DMS53 (cell line): ENCODE measurements around the gene TOP3B.
"Not testable (repeated sequence)": the region's sequence is repeated elsewhere in the genome, so short reads cannot be mapped to it uniquely, and the experiment has no call there.

Experiments
- DNase-seq: peaks from one replicate; lab custom pipeline; 2025; lab: John Stamatoyannopoulos, UW

TOP3B gene

GRCh38 chr22:21943571-21944448, 38.8 kb downstream of the TOP3B start:
- no peak for DNase-seq

DNA sequence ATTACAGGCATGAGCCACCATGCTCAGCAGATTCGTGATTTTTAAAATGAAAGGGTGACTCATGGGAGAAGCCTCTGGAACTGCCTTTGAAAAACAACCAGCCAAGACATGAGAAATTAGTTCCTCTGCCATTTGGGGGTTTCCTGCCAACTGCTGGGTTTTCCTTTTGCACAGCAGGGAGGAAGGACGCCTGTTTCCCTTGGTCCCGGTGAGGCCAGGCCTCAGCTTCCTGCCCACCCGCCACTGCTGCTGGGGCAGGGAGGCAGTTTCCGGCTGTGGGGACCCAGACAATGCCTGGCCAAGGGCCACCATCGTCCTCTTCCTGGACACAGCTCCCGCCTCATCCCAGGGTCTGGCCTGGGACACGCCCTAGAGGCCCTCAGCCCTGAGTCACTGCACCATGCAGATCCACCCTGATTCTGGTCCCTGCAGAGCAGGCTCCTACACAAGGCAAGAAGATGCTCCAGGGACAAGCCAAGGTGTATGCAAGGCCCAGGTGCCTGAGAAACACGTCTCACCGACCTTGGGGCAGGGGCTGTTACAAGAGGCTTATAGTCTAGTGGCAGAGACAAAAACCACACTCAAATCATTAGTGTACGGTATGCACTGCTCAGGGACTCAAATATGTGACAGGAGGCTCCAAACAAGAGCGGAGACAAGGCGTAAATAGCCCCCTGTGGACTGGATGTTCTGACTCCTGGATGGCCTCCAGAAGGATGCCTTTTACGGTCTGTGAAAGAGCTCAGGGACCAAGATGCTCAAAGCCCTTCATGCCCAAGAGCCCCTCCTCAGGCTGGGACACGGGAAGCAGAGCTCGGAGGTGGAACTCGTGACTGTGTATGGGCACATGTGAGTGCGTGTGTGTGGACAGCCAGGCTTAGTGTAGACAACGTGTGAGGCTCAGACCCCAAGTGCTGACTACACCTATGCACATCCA, 39.9 kb downstream of the TOP3B start:
- no peak for DNase-seq

GRCh38 chr22:21941921-21942320, 40.7 kb downstream of the TOP3B start:
- no peak for DNase-seq

DNA sequence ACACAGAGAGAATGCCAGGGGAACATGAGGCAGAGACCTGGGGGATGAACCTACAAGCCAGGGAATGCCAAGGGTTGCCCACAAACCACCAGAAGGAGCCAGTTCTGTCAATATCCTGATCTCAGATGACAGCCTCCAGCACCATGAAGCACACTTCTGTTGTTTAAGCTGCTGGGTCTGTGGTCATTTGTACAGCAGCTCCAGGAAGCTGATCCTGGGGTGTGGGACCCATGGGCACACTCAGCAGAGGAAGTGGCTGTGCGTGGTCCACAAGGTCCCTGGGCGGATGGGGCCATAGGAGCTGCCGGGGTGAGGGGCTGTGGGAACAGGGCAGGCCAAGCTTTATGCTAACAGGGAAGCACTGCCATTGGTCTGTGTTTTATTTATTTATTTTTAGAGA, 42.1 kb downstream of the TOP3B start:
- DNase-seq = no peak

DNA sequence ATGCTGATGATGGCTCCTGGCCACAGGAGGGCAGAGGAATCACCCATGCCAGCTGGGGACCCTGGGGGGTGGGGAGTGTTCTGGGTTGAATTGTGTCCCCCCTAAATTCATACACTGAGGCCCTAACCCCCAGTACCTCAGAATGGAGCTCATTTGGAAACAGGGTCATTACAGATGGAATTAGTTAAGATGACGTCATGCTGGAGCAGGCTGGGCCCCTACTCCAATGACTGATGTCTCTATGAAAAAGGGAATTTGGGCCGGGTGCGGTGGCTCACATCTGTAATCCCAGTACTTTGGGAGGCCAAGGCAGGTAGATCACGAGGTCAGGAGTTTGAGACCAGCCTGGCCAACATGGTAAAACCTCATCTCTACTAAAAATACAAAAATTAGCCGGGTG, 42.7 kb downstream of the TOP3B start:
- DNase-seq = not testable (repeated sequence)

DNA sequence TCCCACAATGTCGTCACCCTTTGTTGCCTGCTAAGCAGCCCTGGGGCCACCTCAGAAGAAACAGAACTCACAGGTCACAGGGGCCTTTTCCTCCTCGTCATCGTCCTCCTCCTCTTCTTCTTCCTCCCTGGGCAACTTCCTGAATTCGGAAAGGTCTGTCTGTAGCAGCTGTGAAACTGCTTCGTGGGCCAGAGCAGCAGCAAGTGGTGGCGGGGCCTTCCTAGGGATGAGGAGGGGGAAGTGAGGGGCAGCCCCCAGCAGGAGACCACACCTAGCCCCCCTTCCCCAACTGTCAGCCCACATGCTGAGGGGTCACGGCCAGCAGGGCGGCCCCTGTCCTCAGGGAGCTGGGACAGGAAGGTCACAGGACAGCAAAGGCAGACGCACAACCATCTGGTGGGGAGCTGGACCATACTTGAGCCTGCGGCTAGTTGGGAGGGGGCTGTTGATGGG, 43.1 kb downstream of the TOP3B start:
- DNase-seq = no peak

- peak; percentile 21 for DNase-seq
Measured at GRCh38 chr22:21938906-21939305, 43.7 kb downstream of the TOP3B start.

DNA sequence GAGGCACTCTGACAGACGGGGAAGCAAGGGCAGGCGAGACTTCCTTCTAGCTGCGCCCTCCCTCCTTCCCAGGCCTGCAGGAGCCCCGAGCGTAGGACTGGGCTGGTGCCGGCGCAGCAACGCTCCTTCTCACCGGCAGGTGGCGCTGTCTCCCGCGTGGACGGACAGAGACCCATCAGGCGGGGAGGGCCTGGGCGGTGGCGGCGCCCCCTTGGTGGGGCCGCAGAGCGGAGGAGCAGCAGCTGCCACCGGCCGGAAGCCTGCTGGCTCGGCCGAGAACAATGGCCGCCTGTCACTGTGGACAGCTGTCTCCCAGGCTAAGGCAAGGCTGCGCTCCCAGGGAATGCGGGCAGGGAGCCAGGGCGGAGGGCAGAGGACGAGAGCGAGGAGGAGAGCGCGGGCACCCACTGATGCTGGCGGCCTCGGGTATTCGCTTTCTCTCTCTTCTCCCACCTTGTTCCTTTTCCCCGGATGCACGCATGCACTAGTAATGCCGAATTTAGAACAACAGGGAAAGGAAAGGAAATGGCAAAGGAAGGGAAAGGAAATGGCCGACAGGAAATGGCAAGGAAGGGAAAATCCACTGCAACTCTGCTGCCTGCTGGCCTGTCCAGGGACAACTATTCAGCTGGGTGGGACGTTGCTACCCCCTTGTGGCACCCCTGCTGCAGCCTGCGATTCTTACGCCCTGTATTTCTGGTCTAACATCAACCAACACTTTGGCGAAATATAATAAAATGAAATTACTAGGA, 44.3 kb downstream of the TOP3B start:
- DNase-seq = peak; percentile 80

DNA sequence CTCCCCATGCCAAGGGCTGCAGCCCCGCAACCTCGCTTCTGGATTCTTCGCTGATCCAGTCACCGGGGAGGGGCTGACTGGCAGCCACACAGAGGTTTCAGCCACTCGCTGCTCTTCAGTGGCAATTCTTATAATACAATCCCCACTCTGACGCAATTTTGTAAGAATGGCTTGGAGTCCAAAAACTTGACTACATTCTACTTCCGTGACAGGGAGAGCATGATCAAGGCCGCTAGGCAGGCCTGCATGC, 44.8 kb downstream of the TOP3B start:
- no peak for DNase-seq

DNA sequence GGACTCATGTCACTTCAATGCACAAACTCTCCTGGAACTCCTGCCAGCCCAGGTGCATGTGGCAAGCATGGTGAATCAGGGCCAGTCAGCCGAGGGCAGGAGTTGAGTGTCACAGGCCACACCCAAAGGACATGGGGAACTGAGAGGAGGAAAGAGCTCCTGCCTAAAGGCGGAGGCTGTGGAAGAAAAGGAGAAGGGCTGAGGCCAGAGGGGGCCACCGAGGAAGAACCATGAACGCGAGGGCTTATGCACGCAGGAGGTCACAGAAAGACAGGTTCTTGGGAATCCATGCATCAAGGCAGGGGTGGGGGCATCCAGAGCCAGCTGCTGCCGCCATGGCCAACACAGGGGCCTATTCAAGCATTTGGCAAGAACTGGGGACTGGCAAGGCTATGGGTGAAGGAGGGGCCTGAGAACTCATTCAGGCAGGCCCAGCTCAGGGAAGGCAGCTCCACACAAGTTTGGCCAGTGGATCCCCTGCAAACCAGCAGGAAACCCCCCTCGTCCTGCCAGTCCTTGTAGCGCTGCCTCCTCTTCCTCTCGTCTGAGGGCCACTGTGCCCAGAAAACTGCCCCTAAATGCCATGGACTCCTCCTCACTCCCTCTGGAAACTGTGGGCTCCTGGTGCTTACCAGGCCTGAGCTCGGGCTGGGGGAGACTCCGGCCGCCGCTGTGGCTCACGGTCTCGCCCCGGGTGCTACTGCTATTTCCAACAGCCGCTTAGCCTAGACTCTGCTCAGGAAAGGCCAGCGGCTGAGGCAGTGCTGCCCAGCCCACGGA, 45.4 kb downstream of the TOP3B start:
- no peak for DNase-seq

DNA sequence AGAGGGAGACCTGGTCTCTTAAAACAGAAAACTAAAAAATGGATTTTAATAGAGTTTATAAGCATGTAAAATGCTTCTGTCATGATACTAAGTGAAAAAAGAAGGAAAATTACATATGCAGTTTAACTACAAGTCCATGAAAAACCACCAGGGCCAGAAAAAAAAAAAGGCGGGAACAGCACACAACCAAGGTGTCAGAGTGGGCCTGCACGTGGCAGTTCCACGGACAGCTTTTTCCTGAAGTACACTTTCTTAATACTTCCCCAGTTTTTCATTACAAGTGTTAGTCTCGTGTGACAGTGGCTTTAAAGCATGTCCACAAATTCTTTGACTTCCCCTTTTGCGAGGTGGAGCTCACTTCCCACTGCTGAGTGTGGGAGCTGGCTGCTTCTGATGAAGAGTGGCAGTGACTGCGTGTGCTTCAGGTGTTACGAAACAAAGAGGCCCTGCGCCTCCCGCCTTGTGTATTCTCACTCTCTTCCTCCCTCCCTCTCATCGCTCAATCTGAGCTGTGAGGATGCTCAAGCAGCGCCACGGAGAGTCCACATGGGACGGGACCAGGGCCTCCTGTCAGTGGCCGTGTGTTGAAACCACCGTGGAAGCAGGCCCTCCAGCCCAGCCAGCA, 46.3 kb downstream of the TOP3B start:
- DNase-seq = no peak

GRCh38 chr22:21933910-21934309, 48.7 kb downstream of the TOP3B start:
- no peak for DNase-seq

GRCh38 chr22:21933413-21933812, 49.2 kb downstream of the TOP3B start:
- no peak for DNase-seq

DNA sequence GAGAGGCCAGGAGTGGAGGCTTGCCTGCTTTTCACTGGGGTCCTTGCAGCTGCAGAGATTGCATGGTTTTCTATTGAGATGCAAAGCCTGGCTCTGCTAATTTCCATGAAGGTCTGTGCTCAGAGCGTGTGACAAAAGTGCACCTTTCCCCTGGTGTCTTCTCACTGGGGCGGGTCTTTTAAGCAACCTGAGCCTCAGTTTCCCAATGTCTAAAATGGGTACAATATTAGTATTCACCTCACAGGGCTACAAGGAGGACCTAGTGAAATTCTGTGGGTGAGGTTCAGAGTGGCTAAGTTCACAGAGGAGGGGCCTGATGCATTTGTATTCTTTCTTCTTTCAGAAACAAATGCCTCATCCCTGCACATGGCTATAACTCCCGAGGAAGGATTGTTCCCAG, 50.2 kb downstream of the TOP3B start:
- DNase-seq = no peak

DNA sequence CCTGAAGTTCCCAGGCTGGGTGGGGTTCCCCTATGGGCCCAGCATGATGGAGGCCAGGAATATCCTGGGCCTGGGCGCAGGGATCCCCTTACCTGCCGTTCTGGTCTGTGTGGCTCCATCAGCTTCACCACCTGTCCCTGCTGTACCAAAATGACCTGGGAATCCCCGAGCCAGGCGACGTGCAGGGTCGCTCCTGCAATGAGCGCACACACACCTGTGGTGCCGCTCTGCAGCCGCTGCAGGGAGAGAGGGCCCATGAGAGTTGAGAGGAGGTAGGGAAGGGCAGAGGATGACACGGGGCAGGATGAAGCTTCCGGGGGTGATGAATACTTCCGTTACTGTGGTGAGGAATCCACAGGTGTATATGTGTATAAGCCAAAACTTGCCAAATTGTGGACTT, 51.5 kb downstream of the TOP3B start:
- DNase-seq = no peak

DNA sequence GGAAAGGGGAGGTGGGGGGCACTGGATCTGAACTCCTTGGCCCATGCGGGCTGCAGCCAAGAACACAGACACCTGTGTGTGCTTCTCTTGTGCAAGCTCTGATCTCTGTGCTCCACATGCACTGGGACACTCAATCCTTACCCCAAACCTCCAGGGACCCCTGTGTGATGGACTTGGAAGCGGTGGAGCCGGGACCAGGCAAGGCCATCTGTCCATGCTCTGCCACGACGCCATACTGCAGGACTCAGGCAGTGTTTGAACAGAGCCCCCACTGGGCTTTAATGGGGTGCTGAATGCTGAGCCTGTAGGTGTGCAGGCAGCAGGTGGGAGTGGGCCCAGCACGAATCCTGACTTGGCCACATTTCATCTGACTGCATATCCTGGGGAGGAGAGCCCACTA, 53.3 kb downstream of the TOP3B start:
- DNase-seq = no peak

DNA sequence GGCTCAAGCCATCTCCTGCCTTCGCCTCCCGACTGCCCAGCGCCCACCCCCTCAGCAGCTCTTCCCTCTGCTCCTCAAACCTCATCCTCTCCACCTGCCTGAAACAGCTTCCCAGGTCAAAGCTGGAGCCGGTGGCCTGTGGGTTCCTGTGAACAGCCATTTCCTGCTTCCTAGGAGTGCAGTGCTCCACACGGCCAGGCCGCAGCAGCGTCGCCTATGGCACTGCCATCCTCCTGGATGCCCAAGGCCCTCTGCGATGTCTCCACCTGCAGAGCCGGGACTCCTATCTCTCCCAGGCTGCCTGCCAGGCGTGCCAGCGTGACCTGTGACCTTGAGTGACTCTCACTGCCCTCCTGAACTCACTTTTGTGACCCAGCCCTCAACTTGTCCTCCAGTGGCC, 54.5 kb downstream of the TOP3B start:
- DNase-seq = no peak

- DNase-seq = no peak
Measured at GRCh38 chr22:21927174-21927823, 55.3 kb downstream of the TOP3B start.

GRCh38 chr22:21926728-21927127, 55.9 kb downstream of the TOP3B start:
- DNase-seq = no peak

- no peak for DNase-seq
Measured at GRCh38 chr22:21923163-21923561, 59.4 kb downstream of the TOP3B start.
